ENCODE data around the gene CCL13.

DNA sequence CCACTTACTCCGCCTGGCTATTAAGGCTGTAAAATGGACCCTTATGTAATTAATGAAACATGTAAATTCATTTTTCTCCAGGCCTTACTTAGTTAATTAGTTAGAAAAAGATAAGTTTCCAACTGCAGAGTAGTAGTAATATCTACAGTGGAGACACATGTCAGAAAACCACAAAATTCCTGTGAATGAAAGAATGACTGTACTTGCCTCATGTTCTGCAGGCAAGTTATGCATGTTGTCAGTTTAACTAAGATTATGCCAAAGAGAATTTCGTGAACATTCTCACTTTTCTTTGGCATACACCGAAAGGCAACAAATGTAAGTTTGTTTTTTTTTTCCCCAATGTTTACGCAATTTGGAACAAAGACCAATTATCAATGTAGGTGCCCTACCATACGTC is 23.6 kb downstream of the CCL13 start:
- TF ChIP-seq ZNF274 (IDR thresholded peaks at IDR 0.05; ENCODE audit: low read depth, low read length) (no peak), YY1 (IDR thresholded peaks at IDR 0.05; ENCODE audit: insufficient read depth, insufficient read length) (no peak), SUZ12 (IDR thresholded peaks at IDR 0.05; ENCODE audit: extremely low read depth, insufficient read depth, insufficient read length) (no peak)

Data from NT2/D1 (cell line).